HG03469 (cell line): ENCODE data around the gene TDRD1.

Experiments
- ATAC-seq: cut with Tn5 transposase; IDR thresholded peaks from one replicate; pipeline ENCODE4 v1.9.1; 2021; ENCODE audit warnings: mild to moderate bottlenecking, moderate library complexity, moderate number of reproducible peaks; ENCODE audit not compliant: unreplicated experiment

TDRD1 gene

DNA sequence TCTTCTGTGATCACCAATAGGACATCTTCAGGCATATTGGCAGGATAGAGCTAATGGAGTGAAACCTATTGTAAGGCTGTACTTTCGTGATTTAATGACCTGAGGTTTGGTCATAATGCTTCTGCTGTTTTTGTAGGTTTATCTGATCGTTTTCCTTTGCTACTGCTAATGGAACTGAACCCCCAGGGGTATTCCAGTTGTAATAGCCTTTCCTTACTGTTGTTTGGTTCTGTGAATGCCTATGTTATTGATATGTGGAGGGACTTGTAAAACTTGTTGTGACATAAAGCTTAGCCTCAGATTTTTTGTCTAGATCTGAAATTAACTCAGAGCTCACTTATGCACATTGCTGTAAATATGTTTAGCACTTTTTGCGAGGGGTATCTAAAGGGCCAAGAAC is 49.0 kb downstream of the TDRD1 start:
- ATAC-seq = no peak

DNA sequence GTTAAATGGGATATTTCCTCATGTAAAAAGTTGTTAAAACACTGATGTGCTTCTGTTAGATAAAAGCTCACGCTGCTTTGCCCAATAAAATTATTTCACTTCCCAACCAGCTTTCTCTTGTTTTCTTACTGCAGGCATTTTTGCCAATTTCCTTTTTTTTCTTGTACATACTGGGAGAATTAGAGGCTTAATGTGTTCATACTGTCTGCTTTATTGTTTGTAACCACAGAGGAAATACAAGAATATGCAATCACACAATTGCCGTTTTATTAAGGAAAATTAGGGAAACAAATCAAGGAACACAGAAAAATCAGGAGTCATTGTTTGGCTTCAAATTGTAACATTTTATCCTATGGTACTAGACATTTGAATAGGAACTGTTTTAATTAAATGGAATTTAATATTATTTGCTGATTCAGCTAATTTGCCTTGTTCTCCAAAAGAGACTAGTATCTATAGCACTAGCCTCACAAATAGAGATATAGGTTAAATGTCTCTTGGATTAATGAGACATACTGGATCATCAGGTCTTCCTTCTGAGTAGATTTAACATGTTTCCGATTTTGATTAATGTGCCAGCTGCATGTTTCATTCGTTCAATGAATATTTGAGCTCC is 53.5 kb downstream of the TDRD1 start:
- no peak for ATAC-seq

DNA sequence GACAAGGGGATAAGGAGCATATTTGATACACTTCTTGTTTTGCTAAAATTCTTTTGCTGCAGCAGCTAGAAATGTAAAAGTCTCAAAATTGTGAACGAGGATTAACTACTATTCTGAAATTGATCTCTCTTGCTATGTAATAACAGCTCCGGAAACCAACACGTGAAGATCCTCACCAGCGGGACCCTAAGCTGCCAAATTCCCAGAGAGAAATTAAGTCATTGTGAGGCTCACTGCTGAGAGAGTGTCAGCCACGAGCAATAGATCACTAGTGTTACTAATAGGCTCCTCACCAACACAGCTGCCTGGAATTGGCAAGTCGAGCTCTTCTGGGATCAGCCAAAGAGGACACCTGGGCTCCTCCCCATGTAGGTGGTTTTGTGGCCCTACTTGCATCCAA is 54.3 kb downstream of the TDRD1 start:
- ATAC-seq = no peak

DNA sequence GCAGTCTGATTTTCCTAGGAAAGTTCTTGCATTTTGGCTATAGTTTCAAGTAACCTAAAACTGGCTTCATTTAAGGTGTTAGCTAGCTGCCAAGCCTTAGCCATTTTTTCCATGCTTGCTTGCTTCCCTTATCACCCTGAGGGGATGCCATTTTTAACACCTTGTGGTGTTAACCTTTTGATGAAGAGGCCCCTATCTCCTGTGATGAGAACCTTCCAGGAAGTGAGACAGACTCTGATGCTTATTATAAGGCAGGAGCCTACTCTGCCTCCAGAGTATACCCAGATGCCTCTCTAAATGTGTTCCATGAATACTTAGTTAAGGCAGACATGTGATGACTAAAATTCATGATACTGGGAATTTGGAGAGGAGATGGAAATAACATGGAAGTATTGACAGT is 55.0 kb downstream of the TDRD1 start:
- ATAC-seq = no peak

DNA sequence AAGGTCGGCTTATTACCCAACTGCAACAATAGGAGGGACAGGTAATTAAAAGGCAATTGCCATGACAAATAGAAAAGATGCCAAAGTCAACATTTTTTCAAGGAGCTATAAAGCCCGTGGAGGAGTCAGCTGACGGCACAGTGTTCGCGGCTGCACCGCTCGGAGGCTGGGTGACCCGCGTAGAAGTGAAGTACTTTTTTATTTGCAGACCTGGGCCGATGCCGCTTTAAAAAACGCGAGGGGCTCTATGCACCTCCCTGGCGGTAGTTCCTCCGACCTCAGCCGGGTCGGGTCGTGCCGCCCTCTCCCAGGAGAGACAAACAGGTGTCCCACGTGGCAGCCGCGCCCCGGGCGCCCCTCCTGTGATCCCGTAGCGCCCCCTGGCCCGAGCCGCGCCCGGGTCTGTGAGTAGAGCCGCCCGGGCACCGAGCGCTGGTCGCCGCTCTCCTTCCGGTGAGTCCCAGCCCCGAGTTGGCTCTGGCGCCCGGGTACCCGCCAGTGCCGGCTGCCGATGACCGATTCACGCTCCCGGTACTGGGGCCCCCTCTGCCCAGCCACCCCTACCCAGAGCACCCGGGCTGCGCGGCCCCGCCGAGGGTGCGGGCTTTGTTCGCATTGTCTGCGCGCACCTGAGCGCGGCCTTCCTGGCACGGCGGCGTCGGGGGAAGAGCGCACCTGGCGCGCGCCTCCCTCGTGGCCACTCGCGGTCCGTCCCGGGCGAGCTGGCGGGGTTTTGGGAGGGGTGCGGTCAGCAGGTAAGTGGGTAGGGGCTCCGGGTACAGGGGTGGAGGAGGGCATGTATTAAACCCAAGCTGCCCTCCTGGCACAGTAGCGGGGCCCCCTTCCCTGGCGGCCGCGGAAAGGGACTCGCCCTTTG is 60.2 kb downstream of the TDRD1 start, which contains the start of gene VWA2:
Gene VWA2 (plus strand): TSS at position 138 of the 877 bp plus-strand sequence. CDS start 9,460 bp downstream, outside the sequence.
- no peak for ATAC-seq

DNA sequence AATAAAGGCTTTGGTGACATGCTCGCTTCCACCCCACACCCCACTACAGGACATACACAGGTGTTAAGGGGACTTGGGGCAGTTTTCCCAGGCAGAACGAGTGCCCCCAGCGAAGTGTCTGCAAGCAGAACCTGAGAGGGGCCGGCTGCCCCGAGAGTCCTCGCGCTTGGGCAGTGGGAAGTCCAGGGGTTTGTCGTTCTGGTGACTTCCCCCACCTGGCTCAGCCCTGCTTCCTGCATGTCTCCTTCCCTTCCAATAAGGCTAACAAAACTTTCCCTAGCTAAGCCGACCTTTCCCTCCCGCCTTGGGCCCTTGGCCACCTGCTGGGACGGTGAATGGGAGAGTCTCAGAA is 60.8 kb downstream of the TDRD1 start:
- no peak for ATAC-seq

DNA sequence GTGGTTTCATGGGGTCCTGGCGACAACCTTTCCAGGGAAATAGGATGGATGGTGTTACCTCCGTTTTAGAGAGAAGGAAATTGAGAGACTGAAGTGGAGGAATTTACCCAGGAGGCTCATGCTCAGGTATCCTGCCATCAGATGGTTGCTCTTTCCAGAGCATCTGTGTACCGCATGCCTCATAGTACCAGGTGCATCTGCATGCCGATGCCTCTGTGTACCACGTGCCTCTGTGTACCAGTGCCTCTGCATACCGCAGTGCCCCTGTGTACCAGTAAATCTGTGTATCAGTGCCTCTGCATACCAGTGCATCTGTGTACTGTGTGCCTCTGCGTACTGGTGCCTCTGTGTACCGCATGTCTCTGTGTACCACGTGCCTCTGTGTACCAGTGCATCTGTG is 63.1 kb downstream of the TDRD1 start:
- no peak for ATAC-seq

DNA sequence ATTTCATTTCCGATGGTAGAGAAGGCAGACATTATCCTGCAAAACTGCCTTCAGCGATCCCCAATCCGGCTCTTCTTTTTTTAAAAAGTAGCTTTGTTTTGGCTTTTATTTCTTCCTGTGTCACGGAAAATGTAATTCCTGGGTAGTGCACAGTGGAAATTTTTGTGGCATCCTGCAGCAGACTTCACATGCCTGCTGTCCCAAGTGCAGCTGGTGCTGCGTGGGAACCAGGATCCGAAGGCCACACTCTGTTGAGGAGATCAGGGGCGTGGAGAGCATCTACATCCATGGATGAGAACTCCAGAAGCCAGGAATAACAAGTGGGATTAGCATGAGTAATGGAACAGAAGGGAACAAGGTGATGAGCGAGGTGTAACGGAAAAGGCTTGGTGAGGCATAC is 64.5 kb downstream of the TDRD1 start:
- no peak for ATAC-seq

DNA sequence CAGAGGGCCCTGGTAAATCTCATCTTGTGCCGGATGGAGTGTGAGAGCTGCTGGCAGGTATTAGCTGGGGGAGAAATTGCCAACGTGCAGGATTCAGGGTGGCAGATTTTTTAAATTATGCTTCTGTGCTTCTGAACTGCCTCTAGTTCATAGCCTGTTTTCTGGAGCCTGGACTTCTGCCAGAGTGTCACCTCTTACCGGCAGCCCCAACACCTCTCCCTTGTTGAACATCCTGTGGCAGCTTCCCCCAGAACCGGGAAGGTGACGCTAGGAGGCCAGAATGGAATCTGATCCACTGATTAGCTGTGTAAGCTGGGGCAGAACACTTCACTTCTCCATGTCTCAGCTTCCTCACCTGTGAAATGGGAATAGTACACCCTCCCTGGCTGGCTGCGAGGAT is 65.0 kb downstream of the TDRD1 start:
- ATAC-seq = no peak

DNA sequence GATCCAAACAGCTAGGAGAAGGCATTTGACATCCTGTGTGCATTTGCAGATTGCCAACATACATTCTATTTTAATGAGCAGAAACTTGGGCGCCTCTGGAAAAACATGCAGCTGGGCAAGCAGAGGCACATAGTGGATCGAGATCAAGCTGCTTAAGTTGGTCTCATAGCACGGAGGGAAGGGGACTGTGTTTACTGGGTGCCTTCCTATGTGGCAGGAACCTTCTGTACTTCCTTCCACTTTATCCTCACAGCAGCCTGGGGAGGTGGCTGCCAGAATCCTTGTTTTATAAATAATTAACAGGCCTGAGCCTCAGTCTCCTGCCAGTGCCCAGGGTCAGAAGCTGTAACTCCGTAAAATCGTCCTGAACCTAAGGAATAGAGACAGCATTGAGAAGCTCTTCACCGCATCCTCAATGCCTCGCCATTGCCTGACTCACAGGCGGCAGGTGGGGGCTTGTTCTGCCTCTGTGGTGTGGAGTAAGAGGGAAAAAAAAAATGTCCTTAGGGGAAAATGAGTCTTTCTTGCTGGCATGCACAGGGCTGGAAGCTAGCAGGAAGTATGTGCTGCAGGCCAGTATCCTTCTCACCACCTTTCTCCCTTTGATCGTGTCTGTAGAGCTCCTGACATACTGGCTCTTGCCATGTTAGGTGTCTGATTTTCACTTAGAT is 66.1 kb downstream of the TDRD1 start:
- ATAC-seq = no peak

DNA sequence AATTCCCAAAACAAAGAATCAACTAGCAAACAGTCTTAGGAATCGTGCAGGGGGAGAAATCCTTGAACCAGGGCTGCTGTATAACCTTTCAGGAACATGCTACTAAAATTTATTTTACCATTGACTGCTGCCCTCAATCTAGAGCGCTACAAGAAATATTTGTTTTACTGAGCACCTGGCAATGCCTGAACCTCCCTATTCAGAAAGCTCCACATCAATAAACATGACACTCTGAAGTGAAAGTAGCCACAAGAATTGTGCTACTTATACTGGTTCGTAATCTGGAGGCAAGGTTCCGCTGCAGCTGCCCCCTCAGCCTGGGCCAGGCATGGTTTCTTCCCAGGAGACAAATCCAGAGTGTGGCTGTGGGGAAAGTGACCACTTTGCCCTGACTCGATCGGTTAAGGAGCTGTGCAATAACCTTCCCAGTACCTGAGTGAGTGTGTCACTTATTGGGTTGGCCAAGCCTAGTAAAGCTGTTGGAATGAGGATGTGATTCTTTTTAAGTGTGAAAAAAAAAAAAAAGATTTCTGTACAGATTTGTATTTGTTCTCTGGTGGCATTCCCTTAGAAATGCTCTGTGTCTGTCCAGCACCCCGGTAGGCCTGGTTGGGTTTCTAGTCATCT is 67.6 kb downstream of the TDRD1 start:
- no peak for ATAC-seq

DNA sequence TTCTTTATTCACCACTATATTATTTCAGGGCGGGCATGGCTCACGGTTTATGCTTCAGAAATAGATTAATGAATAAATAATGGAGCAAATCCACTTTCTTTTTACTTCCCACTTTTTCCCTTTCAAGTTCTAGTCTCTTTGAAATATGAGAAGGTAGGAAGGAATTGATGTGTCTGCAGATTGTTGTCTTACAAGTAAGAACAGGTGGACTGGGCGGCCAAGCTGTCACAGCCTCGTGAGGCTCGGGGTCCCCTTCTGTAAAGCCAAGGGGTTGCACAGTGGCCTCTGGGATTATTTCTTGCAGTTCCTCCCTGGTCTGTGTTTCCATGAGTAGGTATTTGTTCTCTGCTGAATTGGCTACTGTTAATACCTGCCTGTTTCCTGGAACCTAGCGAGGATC is 71.1 kb downstream of the TDRD1 start:
- ATAC-seq = no peak

DNA sequence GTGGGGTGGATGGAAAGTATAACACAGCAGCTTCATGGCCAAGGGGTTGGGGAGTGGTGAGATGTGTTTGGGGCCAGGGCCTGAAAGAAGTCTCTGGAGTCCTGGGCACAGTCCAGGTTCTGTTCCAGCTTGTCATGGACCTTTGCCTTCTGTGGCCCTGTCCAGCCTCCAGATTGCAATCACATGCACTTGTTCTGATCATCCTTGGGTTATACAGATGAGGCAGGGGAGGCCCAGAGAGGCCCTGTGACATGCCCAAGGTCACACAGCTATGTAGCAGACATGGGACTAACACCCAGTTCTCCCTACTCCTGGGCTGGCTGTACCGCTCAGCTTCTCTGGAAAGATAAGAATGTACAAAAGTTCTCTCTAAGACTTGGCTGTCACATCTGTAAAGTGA is 71.6 kb downstream of the TDRD1 start:
- no peak for ATAC-seq

DNA sequence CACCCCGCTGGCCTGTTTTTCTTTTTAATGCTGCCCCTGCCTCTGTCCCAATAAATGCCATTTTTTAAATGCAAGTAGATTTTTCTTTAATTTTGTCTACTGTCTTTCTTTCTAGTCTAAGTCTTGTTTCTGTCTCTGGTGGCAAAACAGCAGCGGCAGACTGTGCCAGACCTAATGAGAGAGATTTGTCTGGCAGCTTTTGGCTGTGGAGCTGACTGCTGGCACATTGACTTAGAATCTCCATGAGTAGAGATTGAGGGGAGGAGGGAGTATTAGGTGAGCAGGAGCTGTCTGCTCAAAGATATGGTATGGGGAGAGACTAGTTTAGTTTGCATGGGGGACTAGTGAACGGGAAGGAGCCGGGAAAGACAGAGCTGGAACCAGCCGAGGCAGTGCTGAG is 72.9 kb downstream of the TDRD1 start:
- ATAC-seq = no peak

DNA sequence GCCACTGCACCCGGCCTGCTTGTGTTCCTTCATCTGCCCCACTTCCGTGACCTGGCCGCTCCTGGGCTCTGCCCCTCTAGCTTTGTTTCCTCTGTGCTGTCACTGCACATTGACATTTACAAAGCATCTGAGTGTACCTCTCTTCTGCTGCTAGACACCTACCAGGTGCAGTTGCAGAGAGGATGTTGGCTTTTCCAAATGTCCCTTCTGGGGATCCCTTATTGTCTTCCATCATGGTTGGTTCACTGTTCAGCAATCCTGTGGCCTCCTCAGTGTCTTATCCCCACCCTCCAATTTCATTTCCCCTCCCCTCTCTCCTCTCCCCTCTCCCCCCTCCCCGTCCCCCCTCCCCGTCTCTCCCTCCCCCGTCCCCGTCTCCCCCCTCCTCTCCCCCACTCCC is 73.7 kb downstream of the TDRD1 start:
- ATAC-seq = no peak

DNA sequence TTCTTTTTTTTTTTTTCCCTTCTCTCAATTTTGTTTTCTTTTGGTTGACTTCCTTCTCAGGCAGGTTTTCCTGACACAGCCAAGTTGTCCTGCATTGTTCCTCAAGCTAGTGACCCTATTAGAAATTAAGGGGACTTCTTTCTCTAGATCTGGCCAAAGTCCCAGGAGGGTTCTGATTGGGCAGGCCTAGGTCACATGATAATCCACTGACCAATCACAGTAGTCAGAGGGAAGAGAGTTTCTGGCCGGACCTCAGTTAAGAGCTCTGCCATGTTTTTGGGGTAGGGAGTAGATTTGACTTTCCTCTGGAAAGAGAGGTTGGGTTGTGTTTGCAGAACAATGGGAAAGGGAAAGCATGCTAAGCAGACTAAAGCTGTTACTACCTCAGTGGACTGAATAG is 76.1 kb downstream of the TDRD1 start:
- no peak for ATAC-seq

DNA sequence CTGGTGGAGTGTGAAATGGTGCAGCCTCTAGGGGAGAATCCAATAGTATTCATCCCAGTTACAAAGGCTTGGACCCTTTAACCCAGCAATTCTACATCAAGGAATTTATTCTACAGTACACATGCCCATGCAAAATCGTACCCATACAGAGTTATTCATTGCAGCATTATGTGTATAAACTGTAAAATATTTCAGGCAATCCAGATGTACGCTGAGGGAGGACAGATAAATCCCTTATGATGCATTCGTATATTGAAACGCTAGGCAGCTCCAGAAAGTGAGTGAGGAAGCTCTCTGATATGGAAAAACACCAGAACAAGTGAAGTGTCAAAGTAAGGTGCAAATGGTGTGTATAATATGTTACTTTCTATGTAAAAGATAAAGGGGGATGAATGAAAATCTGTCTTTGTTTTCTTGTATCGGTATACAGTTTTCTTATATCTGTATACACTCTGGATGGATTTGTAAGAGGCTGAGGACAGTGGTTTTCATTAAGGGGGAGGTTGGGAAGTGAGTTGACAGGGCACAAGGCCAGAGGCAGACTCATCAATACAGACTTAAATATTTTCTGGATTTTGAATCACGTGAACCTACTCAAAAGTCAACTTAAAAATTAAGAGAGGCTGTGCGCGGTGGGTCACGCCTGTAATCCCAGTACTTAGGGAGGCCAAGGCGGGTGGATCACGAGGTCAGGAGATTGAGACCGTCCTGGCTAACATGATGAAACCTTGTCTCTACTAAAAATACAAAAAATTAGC is 77.0 kb downstream of the TDRD1 start:
- no peak for ATAC-seq

DNA sequence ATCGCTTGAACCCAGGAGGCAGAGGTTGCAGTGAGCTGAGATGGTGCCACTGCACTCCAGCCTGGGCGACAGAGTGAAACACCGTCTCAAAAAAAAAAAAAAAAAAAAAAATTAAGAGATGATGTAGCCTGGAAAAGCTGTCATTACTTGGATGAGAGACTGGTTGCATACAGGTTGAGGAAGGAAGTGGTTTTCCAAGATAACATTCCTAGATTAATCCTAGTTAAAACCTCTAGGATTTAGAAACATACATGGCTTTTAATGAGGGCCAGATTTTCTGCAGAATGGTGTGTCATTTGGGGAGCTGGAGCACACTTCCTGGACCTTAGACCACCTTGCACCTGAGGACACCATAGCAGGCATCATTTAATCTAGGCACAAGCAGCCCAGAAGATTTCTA is 77.7 kb downstream of the TDRD1 start:
- ATAC-seq = no peak

DNA sequence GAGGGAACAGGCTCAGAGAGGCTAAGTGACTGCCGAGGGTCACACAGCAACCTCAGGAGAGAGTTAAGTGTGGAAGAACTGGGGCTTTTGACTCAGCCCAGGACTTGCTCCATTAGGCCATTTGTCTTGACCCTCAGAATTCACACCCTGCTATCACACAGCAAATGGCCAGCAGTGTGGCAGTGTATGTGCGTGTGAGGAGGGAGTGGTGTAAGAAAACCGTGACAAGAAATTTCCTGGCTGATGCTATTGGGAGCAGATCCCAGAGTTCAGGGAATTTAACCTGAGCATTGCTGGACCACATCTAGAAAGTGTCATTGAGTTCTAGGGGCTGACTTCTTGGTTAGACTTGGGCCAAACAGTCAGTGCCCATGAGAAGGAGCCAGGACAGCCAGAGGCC is 78.3 kb downstream of the TDRD1 start:
- no peak for ATAC-seq

DNA sequence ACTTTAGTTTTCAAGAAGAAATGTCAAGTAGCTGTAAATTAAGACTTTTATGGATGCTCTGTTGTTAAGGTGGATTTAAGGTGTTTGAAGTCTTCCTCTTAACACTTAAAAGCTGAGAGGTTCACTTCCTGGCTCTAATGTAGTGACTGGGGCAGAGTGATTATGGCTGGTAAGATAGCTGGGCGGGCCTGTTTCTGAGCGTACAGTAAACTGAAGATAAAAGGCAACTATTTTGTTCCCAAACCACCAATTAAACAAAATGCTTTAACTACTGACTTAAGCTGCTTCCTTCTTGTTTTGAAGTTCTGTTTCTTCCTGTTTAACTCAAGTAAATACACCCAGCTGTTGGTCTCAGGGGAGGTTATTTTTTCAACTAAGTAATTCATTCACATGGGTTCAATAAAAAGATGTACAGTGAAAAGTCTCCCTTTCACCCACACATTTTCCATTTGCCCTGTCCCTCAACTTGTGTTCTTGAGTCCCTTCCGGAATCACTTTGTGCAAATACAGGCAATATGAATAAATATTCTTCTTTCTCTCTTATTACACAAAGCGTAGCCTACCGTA is 79.2 kb downstream of the TDRD1 start:
- no peak for ATAC-seq

DNA sequence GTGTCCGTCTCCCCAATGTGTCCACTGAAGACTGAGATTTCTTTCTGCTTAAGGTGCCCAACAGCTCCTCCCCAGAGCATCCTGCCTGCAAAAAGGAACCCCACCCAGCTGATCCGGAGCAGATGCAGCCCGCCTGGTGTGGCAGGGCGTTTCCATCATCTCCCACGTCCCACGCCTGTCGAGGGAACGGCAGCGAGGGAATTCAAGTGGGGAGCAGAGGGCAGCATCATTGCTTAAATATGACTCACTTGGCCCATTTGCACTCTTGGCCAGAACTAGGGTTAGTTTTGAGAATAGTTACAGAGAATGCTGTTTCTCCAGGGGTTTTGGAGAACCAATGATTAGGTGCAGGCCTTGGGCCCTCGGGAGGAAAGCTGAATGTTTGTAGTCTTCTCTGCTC is 80.7 kb downstream of the TDRD1 start:
- ATAC-seq = no peak
